ENCODE results near the gene CFAP57.
A peak's percentile ranks its signal among the peaks of the same experiment; 100 is the strongest.

The CFAP57 gene

DNA sequence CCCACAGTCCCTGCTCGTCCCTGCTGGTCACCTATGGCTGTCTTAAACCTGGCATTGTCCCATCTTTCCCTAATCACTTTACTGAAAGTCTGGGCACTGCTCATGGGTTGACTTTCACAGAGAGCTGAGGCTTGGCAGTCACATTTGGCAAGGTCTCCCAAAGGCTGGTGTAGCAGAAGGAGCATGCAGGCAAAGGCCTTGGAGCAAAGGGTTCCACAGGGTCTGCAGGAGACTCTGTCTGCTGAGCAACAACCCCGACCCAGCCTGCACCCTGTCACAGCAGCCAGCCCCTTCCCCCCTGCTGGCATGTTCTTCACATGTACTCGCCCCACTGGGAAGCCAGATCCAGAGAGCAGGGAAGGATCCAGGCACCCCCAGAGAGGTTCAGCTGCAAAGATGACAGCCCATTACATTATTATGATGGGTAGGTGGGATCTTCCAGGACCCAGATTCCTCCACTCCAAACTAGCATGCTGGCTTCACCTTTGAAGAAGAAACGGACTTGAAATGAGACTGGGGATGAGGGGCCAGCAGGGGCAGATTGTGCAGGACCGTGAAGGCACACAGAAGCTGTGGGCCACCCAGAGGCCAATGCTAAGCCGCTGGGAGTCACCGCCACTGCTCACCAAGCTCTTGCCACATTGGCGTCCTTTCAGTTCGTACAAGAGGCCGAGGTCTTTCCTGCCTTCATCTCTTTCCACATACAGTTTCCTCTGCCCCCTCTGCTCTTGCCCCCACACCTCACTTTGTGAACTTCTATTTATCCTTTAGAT lies 83.5 kb downstream of the CFAP57 start:
- no peak for DNase-seq (ENCODE audit: low read depth)

DNA sequence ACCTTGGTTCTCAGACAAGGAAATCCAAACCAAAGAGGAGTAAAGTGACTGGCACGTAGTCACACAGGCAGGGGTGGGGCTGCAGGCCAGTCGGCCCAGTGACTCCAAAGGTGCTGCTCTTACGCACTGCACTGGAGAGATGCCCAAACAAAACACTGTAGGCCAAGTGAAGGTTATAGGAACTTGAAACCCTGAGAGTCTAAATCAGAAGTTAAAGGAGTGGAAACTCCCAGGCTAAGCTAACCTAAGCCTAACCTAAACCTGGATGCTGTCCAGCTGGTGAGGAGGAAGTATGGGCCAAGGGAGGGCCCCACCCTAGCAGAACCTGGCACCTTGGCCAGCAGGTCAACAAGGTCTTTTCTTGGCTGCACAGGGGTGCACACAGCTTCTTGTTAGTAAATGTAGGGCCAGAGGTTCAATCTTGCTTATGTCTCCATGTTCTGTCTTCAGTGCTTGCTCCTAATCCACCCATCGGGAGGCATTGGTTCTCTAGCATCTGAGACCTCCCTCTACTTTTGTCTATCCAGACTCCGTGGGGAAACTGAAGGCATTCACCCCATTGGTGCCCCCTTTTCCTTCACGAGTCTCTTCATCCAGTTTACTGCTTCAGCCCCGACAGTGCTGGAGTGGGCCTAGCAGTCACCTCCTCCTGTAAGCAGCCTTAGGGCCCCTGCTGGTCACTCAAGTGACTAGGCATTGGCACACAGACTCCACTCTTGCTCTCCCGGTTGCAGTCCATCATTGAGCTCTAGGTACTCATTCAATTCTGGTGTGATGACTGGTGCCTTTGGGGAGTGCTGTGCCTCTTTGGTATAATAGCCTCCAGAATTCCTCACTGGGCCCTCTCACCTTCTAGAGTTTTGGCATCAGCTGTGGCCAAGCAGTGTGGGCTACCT lies 84.8 kb downstream of the CFAP57 start:
- no peak for DNase-seq (ENCODE audit: low read depth)

DNA sequence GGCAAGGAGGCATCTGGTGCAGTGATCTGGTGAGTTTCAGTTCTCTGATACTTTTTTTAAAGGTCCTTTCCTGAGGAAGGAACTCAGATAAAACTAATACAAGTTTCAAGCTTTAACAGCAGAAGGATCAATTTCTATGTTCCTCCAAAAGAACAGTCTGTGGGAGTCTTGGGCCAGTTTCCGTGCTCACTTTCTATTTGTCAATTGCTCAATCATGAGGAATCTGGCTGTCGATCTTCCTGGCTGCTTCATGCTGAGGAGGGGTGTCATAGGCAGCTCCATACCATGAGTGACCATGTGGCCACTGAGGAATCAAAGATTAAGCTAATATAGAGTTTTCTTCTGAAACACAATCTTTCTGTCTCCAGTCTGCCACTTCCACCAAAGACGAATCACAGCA lies 86.2 kb downstream of the CFAP57 start:
- no peak for DNase-seq (ENCODE audit: low read depth)

DNA sequence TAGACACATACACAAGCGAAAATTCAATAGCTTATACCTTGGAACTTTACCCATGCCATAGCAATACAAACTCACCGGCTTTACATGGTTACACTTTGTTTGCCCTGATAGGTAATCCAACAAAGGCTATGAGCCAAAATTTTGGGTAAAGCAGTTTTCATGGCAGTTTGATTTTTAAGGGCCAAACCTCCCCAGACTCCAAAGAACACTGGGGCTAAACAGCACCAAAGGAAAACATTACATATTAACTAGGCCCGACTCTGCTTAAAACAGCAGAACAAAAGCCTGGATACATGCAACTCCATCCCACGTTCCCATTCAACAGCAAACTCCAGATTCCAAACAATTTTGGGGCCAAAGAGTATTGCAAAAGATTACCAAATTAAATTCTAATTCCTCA lies 93.3 kb downstream of the CFAP57 start:
- no peak for DNase-seq (ENCODE audit: low read depth)

DNA sequence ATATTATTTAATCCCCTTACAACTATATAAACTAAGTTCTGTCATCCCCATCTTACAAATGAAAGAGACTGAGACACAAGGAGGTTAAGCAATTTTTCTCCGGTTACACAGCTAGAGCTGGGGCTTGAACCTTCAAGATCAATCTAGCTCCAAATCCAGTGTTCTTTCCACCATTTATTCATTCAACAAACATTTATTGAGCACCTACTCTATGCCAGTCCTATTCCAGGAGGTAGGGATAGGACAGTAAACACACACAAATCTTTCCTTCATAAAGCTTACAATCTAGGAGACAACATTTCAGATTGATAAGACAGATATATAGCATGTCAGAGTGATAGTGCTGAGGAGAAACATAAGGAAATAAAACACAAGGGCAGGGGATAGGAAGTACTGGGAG lies 94.8 kb downstream of the CFAP57 start:
- DNase-seq (ENCODE audit: low read depth), result no peak

DNA sequence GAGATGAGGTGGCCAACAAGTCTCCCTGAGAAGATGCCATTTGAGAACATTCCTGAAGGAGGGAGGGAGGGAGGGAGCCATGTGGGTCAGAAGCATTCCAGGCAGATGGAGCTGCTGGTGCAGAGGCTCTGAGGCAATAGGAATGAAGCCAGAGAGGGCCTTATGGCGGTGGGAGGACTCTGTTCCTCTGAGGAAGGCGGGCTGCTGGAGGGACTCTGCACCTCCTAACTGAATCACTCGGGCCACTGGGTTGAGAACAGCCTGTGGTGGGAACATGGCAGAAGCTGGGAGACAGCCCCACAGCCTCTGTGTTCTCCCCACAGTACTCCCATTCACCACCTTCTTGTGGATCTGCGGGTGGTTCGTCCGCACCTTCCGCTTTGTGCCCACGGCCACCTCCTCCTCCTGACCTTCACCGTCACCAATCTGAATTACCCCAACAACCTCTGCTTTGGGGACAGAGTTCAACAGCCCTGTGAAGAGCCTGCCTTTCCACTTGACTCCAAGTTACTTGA lies 95.2 kb downstream of the CFAP57 start:
- no peak for DNase-seq (ENCODE audit: low read depth)

DNA sequence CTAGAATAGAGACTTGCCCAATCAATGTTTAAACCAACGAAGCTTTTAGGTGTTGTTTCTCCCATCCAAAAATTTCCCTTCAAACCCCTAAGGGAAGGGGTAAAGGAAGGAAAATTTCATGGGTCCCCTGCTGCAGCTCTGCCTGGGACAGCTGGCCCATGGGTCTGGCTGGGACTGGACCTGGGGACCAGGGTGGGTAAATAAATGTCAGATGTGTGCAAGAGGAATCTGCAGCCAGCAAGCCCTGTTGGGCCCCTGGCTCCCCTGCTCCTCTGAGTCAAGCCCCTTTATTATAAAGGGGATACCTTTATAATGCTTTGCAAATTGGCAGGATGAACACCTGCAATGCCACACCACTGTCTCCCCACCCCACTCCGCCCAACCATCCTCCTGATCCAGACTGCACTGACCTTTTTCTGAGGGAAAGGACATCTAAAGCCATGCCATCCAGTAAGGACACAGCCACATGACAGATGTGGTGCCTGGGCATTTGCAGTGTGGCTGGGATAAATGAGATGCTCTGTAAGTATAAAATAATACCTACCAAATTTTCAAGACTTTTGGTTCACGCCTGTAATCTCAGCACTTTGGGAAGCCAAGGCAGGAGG lies 95.8 kb downstream of the CFAP57 start:
- no peak for DNase-seq (ENCODE audit: low read depth)

DNA sequence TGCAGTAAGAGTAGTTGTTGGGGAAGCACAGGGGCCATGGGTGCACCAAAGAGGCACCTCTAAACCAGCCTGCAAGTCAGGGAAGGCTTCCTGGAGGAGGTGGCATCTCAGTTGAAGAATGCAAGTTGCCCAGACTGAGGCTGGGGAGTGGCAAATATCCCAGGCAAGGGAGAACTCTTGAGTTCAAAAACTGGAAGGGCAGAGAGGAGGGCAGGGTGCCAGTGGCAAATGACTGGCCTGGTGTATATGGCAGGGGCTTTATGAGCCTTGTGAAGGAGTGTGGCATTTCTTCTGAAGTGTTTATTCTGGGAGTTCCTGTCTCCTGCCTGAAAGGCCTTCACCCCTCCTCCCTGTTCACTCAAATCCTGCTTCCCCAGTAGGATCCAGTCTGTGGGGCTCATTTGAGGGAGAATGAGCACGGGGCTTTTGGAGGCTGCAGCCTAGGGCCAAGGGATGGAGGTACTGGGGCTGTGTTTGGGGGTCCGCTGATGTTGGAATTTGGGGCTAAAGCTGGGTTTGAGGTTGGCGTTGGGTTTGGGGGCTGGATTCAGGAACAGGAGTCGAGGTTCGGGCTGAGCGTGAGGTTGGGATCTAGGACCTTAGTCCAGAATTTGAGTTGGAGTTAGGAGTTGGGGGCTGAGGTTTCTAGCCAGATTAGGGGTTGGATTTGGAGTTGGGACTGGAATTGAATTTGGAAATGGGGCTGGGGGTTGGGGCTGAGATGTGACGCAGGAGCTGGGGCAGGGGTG lies 97.7 kb downstream of the CFAP57 start, which contains the start of gene TMEM125:
TMEM125 (plus strand) TSS at position 357 of the 749 bp plus-strand sequence. CDS start 2,740 bp downstream, outside the sequence.
- DNase-seq (ENCODE audit: low read depth), result no peak

DNA sequence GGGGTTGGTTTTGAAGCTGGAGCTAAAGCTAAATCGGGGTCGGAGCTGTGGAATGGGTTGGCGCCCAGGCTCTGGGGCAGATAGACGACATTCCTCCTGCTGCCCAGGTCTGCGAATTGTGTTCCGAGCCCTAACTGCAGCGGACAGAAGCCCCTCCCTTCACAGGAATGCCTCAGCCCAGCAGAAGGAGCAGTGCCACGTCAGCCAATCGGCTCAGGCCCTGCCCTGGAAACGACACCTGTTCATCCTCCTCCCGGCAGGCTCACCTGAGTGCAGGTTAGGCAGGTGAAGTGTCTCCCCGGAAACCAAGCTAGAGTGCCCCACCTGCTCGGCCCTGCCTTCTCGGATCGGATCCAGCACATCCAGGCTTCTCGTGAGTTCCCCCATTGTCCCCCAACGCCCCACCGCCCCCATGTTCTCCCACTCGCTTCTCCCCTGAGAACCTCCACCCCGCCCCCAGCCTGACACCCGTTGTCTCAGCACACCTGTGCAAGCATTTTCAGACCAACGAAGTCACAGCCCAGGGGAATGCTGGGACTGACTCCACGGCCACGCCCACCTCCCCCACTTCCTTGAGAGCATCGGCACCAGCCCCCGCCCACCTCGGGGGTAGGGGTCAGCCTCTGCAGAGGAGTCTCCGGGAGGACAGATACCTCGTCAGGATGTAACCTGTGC lies 98.4 kb downstream of the CFAP57 start:
- no peak for DNase-seq (ENCODE audit: low read depth)

DNA sequence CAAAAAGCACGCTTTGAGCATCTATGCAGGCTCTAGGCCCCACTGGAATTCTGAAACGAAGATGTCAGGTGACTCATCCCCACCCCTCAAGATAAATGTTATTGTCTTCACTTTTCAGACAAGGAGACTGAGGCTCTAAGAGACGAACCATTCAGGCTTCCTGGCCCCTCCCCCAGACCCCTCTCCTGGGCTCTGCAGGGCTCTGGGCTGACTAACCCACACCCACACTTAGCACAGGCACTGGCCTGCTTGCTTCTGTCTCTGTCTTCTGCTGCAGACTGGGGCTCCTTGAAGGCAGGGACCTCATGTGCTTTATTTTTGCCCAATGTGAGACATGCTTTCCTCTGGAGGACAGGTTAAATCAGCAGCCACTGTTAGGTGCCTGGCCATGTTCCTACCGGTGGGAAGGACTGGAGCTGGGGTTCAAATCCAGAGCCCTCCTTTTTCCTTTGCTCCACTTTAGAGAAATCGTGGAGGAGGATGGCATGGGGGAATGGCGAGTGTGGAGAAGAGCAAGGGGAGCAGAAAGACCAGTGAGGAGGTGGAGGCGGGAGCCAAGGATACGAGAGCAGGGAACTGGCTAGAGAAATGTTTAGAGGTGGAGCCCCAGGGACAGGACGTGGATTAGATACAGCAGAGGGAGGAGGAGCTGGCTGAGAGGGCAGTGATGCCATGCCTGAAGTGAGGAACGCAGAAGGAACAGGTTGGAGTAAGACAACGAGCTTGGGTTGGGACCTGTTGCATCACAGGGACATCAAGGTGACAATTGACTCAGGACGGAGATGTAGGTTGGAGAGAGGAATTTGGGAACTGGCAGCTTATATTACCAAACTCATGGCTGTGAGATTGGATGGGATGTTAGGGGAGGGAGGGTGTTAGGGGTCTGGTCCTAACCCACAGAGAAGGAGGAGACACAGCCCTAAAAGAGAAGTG lies 99.3 kb downstream of the CFAP57 start:
- no peak for DNase-seq (ENCODE audit: low read depth)

DNA sequence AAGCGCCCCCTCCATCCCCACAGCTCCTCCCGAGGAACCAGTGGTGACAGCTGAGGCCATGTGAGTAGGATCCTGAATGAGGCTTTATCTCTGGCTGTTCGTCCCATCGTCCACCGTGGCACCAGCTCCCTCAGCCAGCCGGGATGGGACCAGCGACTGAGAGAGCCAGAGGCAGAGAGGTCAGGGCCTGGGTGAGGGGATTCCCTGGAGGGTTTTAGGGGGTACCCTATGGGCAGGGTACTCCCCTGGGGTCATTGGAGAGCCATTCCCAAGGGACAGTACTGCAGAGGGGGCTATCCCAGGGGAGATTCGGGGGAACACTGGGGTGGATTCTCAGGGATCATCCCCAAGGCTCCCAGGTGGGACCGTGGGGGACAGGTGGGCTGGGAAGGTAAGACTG lies 100.0 kb downstream of the CFAP57 start:
- DNase-seq (ENCODE audit: low read depth), result no peak

DNA sequence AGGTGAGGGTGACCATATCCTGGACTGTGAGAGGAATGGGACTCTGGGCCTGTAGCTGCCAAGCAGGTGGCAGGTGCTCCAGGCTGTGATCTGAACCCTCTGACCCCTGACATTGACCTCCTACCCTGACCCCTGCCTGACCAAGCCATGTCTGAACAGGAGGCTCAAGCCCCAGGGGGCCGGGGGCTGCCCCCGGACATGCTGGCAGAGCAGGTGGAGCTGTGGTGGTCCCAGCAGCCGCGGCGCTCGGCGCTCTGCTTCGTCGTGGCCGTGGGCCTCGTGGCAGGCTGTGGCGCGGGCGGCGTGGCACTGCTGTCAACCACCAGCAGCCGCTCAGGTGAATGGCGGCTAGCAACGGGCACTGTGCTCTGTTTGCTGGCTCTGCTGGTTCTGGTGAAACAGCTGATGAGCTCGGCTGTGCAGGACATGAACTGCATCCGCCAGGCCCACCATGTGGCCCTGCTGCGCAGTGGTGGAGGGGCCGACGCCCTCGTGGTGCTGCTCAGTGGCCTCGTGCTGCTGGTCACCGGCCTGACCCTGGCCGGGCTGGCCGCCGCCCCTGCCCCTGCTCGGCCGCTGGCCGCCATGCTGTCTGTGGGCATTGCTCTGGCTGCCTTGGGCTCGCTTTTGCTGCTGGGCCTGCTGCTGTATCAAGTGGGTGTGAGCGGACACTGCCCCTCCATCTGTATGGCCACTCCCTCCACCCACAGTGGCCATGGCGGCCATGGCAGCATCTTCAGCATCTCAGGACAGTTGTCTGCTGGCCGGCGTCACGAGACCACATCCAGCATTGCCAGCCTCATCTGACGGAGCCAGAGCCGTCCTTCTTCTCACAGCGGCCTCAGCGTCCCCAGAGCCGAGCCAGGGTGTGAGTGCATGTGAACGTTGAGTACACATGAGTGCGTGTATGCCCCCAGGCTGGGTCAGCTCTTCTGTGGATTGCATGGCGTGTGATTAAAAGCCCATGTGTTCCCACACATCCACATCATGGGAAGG lies 100.7 kb downstream of the CFAP57 start:
- no peak for DNase-seq (ENCODE audit: low read depth)

DNA sequence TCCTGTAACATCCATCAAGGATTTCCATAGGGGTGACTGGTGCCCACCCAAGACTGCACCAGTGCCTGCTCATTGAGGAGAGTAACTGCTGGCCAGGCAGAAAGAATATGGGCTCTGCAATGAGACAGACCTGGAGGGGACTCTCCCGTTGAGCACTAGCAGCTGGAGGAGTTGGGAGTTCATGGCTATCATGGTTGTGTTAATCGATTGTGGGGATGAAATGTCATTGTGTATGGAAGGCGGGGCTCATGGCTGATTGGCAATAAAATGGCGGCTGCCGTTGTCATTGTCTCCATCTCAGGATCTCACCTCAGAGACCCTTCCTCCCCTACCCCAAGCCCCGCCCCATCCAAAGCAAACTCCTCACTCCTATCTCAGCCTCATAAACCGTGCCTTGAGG lies 101.6 kb downstream of the CFAP57 start:
- no peak for DNase-seq (ENCODE audit: low read depth)

DNA sequence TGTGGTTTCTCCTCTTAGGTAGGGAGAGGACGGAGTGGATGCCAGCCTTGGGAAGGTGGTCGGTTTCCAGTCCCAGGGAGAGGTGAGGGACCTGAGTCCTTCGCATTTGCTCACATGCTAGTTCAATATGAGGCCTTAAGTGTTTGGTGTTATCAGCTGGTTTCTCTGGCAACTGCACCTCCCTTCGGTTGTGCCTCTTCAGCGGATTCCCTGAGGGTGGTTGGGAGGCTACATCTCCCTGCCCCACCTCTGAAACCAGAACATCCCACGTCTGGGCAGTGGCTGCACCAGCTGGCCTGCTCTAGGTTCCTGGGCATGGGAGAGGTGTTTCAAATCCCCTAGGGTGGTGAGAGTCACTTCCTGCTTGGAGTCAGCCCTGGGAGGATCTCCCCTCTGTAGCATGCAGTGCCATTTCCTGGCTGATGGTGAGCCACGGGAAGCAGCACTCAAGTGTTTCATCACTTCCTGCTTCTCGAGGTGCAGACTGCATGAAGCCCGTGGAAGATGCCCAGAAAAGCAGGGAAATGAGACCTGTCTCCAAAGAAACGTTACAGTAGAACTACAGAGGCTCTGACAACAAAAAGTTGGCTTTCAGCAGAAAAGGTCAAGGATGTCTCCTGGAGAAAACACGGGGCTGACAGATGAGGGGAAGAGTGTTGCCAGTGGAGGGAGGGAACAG lies 102.1 kb downstream of the CFAP57 start:
- peak; percentile 59 for DNase-seq (ENCODE audit: low read depth)

DNA sequence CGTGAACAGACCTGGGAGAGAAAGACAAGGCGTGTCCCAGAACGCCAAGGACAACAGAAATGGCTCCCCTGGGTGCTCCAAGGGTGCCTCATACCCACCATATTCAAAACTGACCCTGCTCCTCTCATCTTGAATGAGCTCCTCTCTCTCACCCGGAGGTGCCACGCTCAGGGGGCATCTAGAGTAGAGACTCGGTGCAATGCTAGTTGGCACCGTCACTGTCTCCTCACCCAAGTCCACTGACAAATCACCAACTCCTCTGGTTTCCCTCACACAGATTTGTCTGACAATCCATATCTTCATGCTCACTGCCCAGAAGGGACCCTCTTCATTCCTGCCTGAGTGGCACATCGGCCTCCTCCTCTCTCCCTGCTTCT lies 102.7 kb downstream of the CFAP57 start:
- DNase-seq (ENCODE audit: low read depth), result no peak

DNA sequence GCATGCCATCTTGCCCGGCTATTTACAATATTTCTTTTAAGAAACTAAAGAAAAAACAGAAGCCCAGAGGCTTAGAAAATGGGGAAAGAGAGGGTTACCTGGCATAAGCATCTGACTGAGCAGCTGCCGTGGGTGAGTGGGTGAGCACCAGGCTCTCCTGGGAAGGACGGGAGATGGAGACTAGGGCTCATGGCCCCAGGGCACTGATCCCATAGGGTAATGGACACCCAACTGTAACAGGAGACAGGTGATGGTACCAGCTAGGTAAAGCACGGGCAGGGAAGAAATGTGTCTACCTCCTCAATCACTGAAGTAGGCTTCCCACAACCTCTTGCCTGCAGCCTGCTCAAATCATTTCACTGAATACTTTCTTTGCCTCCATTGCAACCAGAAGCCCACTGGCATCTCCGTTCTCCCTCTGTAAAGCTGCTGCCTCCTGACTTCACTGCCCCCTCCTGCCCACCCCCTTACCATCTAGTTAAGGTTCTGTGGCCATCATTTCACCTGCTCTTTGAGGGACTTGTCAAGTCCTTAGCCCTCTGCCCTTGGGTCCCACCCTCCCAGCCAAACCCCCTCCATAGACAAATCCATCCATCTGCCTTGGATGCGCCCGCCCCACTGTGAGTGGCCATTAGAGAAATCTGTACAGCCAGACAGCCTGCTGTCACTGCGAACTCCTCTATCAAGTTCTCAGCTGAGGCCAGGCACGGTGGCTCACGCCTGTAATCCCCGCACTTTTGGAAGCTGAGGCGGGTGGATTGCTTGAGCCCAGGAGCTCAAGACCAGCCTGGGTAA lies 103.9 kb downstream of the CFAP57 start:
- no peak for DNase-seq (ENCODE audit: low read depth)

DNA sequence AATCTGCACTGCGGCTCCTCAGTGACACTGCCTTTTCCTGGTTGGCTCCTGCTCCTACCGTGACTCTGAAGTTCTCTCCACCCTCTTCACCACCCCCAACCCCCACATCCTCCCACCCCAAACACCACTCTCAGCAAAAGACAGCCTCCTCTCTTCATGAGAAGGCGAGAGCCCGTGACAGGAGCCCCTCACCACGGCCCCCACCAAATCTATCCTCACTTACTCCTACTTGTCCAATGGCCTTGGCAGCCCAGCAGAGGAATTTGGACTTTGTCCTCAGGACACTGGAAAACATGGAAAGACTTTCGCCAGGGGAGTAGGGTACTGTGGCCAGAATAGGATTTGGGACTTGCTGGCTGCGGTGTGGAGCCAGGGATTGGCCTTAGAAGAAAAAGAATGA lies 104.5 kb downstream of the CFAP57 start:
- DNase-seq (ENCODE audit: low read depth), result no peak

All from CMK (cell line).